GM23248 (cell line): ENCODE data around the gene KLF7. TPM values are rescaled to one million over a fixed set of nuclear protein-coding genes. Genes with fewer than 3 reads are reported as not detected.
"Not testable (repeated sequence)": the region's sequence is repeated elsewhere in the genome, so short reads cannot be mapped to it uniquely, and the experiment has no call there.

ENCODE experiments used
- DNase-seq: peaks from one replicate; pipeline ENCODE4 v3.0.0-alpha.2; 2015
- H2AFZ ChIP-seq: fragments of 200-600 bp; sonication (generic); 2 replicates; pipeline ENCODE4 v1.6.1; 2016; ENCODE audit warnings: antibody characterized with exemption
- H3F3A ChIP-seq: fragments of 200-600 bp; sonication (generic); 2 replicates; pipeline ENCODE4 v1.6.1; 2016; ENCODE audit warnings: mild to moderate bottlenecking, antibody characterized with exemption, mixed run types; ENCODE audit not compliant: insufficient read depth
- H3K27ac ChIP-seq: fragments of 200-600 bp; sonication (generic); 2 replicates; pipeline ENCODE4 v1.5.1; 2016; ENCODE audit warnings: mild to moderate bottlenecking
- H3K27me3 ChIP-seq: fragments of 200-600 bp; sonication (generic); replicated peaks from 2 replicates; pipeline ENCODE4 v1.6.1; 2016; ENCODE audit warnings: mild to moderate bottlenecking; ENCODE audit not compliant: insufficient read depth
- H3K36me3 ChIP-seq: fragments of 200-600 bp; sonication (generic); 2 replicates; pipeline ENCODE4 v1.6.1; 2016; ENCODE audit warnings: low read depth, mild to moderate bottlenecking
- H3K4me1 ChIP-seq: fragments of 200-600 bp; sonication (generic); 2 replicates; pipeline ENCODE4 v1.6.1; 2016; ENCODE audit warnings: mild to moderate bottlenecking; ENCODE audit not compliant: insufficient read depth
- H3K4me2 ChIP-seq: fragments of 200-600 bp; sonication (generic); one replicate; pipeline ENCODE4 v1.6.1; 2016; ENCODE audit warnings: mild to moderate bottlenecking; ENCODE audit not compliant: unreplicated experiment
- H3K4me3 ChIP-seq: fragments of 200-600 bp; sonication (generic); 2 replicates; pipeline ENCODE4 v1.5.1; 2016; ENCODE audit warnings: mild to moderate bottlenecking
- H3K79me2 ChIP-seq: fragments of 200-600 bp; sonication (generic); 2 replicates; pipeline ENCODE4 v1.6.1; 2016; ENCODE audit warnings: mild to moderate bottlenecking; ENCODE audit not compliant: insufficient read depth
- H3K9ac ChIP-seq: fragments of 200-600 bp; sonication (generic); 2 replicates; pipeline ENCODE4 v1.6.1; 2016; ENCODE audit warnings: mild to moderate bottlenecking
- H3K9me2 ChIP-seq: fragments of 200-600 bp; sonication (generic); 2 replicates; pipeline ENCODE4 v1.6.1; 2016; ENCODE audit warnings: mixed run types, mild to moderate bottlenecking, moderate library complexity; ENCODE audit not compliant: insufficient read depth
- H3K9me3 ChIP-seq: fragments of 200-600 bp; sonication (generic); one replicate; pipeline ENCODE4 v1.6.1; 2017; ENCODE audit warnings: low read depth
- H4K20me1 ChIP-seq: fragments of 200-600 bp; sonication (generic); 2 replicates; pipeline ENCODE4 v1.6.0; 2016; ENCODE audit not compliant: insufficient read depth
- EZH2 ChIP-seq: fragments of 200-600 bp; sonication (generic); IDR thresholded peaks from 2 replicates; pipeline ENCODE4 v1.6.1; 2018; ENCODE audit warnings: antibody characterized with exemption, mild to moderate bottlenecking; ENCODE audit not compliant: insufficient read depth, poor library complexity, severe bottlenecking
- EZH2phosphoT487 ChIP-seq: fragments of 200-600 bp; sonication (generic); IDR thresholded peaks from 2 replicates; pipeline ENCODE4 v1.6.1; 2018; ENCODE audit warnings: antibody characterized with exemption, moderate library complexity, mild to moderate bottlenecking, low read depth; ENCODE audit not compliant: insufficient read depth
- WGBS, 2 experiments: methylation state at CpG; one replicate each; pipeline ENCODE4 v1.1.6; 2015 to 2017; ENCODE audit warnings: low lambda C conversion rate in 2 of 2, low coverage in 1 of 2; ENCODE audit errors: missing lambda C conversion rate in 2 of 2; 5-methylcytosine and 5-hydroxymethylcytosine counted together
- in situ Hi-C: fragments of 300-500 bp; cut with MboI; formaldehyde crosslinking; loops from 2 replicates; pipeline ENCODE4 v1.15.0; 2020
- polyA plus RNA-seq: library from polyadenylated mRNA; unstranded; fragments of >200 nt; fragmentation: Nextera tagmentation; extraction: Ambion mirVana; gene quantifications from 2 replicates; pipeline ENCODE4 v1.2.1, GENCODE V29; 2016
- total RNA-seq: library from RNA; depleted of rRNA; stranded (reverse); fragments of >200 nt; shearing (Covaris generic); gene quantifications from 2 replicates; pipeline ENCODE4 v1.2.3, GENCODE V29; 2014

Gene KLF7
- total and polyA plus RNA-seq, 2 experiments from 2014 or later: 22.5 to 39.4 TPM

- H3K79me2 ChIP-seq: no peaks in the 10 kb centered on the region
- peak overlapping the region; percentile 59 for H2AFZ ChIP-seq
- no peaks in the 10 kb centered on the region for H3F3A ChIP-seq
- in situ Hi-C loops: no loop called here
- TF ChIP-seq EZH2: no peak
- no peaks in the 10 kb centered on the region for H3K9me2 ChIP-seq
- no peaks in the 10 kb centered on the region for H4K20me1 ChIP-seq
- H3K4me1 ChIP-seq: peaks cover 10% of the 10 kb centered on the region
- H3K27me3 ChIP-seq: no peaks in the 10 kb centered on the region
- H3K9me3 ChIP-seq: no peaks in the 10 kb centered on the region
- H3K27ac ChIP-seq: no peak overlapping the region
- peak overlapping the region; percentile 17 for H3K4me2 ChIP-seq
- H3K9ac ChIP-seq: no peak overlapping the region
- no peaks in the 10 kb centered on the region for H3K36me3 ChIP-seq
- WGBS, 2 experiments: 35 to 43% methylated on average over 10 of the region's 10 CpGs
- DNase-seq: peak; percentile 5
- H3K4me3 ChIP-seq: peak overlapping the region; percentile 52; the same call in 1 of the 2 replicates
Observed at GRCh38 chr2:207041279-207041678, 124.5 kb downstream of the KLF7 start.

DNA sequence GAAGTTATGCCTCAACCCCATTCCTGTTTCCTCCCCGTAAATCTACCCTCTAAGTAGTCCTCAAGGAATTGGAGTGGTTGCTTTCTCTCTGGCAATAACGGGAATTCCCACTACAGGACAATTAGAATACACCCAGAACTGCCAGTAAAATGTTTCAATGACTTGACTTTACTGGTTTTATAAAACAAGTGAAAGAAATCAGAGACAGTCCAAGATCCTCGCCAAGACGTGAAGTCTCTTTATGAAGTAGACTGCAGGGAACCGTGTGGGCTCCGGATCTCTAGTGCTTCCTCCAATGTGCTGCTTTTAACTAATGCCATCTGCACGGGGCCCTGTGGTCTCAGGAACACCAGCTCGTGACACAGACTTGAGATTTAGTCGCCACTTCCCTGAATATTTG, 125.1 kb downstream of the KLF7 start:
- H3K9ac ChIP-seq: no peak overlapping the region
- no peaks in the 10 kb centered on the region for H3K9me3 ChIP-seq
- no peaks in the 10 kb centered on the region for H3K79me2 ChIP-seq
- H3K4me1 ChIP-seq: peaks cover 10% of the 10 kb centered on the region
- WGBS, 2 experiments: 72 to 73% methylated on average over 9 of the region's 9 CpGs
- TF ChIP-seq EZH2: no peak
- no peak for TF ChIP-seq EZH2phosphoT487
- H4K20me1 ChIP-seq: no peaks in the 10 kb centered on the region
- no peak overlapping the region for H2AFZ ChIP-seq
- H3K4me2 ChIP-seq: no peak overlapping the region
- DNase-seq: no peak
- no peaks in the 10 kb centered on the region for H3K9me2 ChIP-seq
- in situ Hi-C loops: no loop called here
- H3K27ac ChIP-seq: no peak overlapping the region
- H3K4me3 ChIP-seq: no peak overlapping the region
- H3K36me3 ChIP-seq: no peaks in the 10 kb centered on the region
- H3K27me3 ChIP-seq: no peaks in the 10 kb centered on the region
- H3F3A ChIP-seq: no peaks in the 10 kb centered on the region

- no peak overlapping the region for H3K4me2 ChIP-seq
- no peak for DNase-seq
- no peaks in the 10 kb centered on the region for H4K20me1 ChIP-seq
- no peaks in the 10 kb centered on the region for H3K36me3 ChIP-seq
- no peaks in the 10 kb centered on the region for H3K27me3 ChIP-seq
- TF ChIP-seq EZH2phosphoT487 (no peak), EZH2 (no peak)
- H3K9ac ChIP-seq: no peak overlapping the region
- H2AFZ ChIP-seq: no peak overlapping the region
- H3K9me3 ChIP-seq: no peaks in the 10 kb centered on the region
- in situ Hi-C loops: no loop called here
- H3F3A ChIP-seq: no peaks in the 10 kb centered on the region
- H3K9me2 ChIP-seq: no peaks in the 10 kb centered on the region
- H3K79me2 ChIP-seq: no peaks in the 10 kb centered on the region
- WGBS, 2 experiments: 83 to 89% methylated on average over 4 of the region's 4 CpGs
- H3K27ac ChIP-seq: no peak overlapping the region
- H3K4me3 ChIP-seq: no peak overlapping the region
- peaks cover 10% of the 10 kb centered on the region for H3K4me1 ChIP-seq
Observed at GRCh38 chr2:207039225-207039624, 126.5 kb downstream of the KLF7 start.

GRCh38 chr2:207038299-207038698, 127.4 kb downstream of the KLF7 start:
- H3K27ac ChIP-seq: no peak overlapping the region
- H3K4me2 ChIP-seq: no peak overlapping the region
- no peaks in the 10 kb centered on the region for H3K9me2 ChIP-seq
- no peak overlapping the region for H3K4me3 ChIP-seq
- in situ Hi-C loops: no loop called here
- no peak for DNase-seq
- H2AFZ ChIP-seq: no peak overlapping the region
- no peaks in the 10 kb centered on the region for H3K36me3 ChIP-seq
- no peaks in the 10 kb centered on the region for H3K27me3 ChIP-seq
- TF ChIP-seq EZH2 (no peak), EZH2phosphoT487 (no peak)
- H3K9ac ChIP-seq: no peak overlapping the region
- WGBS, 2 experiments: 72 to 76% methylated on average over 2 of the region's 2 CpGs
- no peaks in the 10 kb centered on the region for H3K9me3 ChIP-seq
- H3K79me2 ChIP-seq: no peaks in the 10 kb centered on the region
- no peaks in the 10 kb centered on the region for H3F3A ChIP-seq
- H3K4me1 ChIP-seq: peaks cover 10% of the 10 kb centered on the region
- no peaks in the 10 kb centered on the region for H4K20me1 ChIP-seq

- no peaks in the 10 kb centered on the region for H3K36me3 ChIP-seq
- no peaks in the 10 kb centered on the region for H3F3A ChIP-seq
- 54 to 57% methylated on average over 7 of the region's 7 CpGs for WGBS, 2 experiments
- no peak overlapping the region for H3K4me3 ChIP-seq
- H2AFZ ChIP-seq: no peak overlapping the region
- no peaks in the 10 kb centered on the region for H3K79me2 ChIP-seq
- no peaks in the 10 kb centered on the region for H3K9me3 ChIP-seq
- no peaks in the 10 kb centered on the region for H4K20me1 ChIP-seq
- H3K4me1 ChIP-seq: peaks cover 10% of the 10 kb centered on the region
- no peaks in the 10 kb centered on the region for H3K27me3 ChIP-seq
- no peak overlapping the region for H3K9ac ChIP-seq
- in situ Hi-C loops: no loop called here
- H3K9me2 ChIP-seq: no peaks in the 10 kb centered on the region
- peak; percentile 8 for DNase-seq
- no peak for TF ChIP-seq EZH2phosphoT487
- TF ChIP-seq EZH2: no peak
- no peak overlapping the region for H3K4me2 ChIP-seq
- no peak overlapping the region for H3K27ac ChIP-seq
Observed at GRCh38 chr2:207037896-207038295, 127.9 kb downstream of the KLF7 start.

DNA sequence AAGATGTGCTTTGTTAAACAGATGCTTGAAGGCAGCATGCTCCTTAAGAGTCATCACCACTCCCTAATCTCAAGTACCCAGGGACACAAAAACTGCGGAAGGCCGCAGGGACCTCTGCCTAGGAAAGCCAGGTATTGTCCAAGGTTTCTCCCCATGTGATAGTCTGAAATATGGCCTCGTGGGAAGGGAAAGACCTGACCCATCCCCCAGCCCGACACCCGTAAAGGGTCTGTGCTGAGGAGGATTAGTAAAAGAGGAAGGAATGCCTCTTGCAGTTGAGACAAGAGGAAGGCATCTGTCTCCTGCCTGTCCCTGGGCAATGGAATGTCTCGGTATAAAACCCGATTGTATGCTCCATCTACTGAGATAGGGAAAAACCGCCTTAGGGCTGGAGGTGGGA, 128.7 kb downstream of the KLF7 start:
- H3K79me2 ChIP-seq, H3K9ac ChIP-seq, H3K9me2 ChIP-seq, H3K27ac ChIP-seq, H3K9me3 ChIP-seq, in situ Hi-C loops, H3K4me1 ChIP-seq, H3K4me3 ChIP-seq, DNase-seq, H3K36me3 ChIP-seq, H3K4me2 ChIP-seq, H2AFZ ChIP-seq, H3K27me3 ChIP-seq, H4K20me1 ChIP-seq, H3F3A ChIP-seq: not testable (repeated sequence)
- 75 to 90% methylated on average over 2 to 5 of the region's 8 CpGs for WGBS, 2 experiments
